Small intestine (tissue), 7 donors: ENCODE data around the gene UBXN4. TPM values are rescaled to one million over a fixed set of nuclear protein-coding genes. Genes with fewer than 3 reads are reported as not detected.

Experiments used
- DNase-seq, 2 donors: peaks; one replicate each; pipeline versions ENCODE4 v3.0.0 to v3.0.0-alpha.2; 2013
- FAIRE-seq: peaks from 2 replicates; lab custom pipeline; 2012; peaks lifted over from hg19 to GRCh38; lab: Jason Lieb, UNC
- H3K27ac ChIP-seq, 3 donors: one replicate each; pipeline ENCODE4 v1.5.1; 2013; ENCODE audit warnings: low read length in 2 of 3, mild to moderate bottlenecking in 2 of 3, control low read depth in 1 of 3, inconsistent platforms in 1 of 3, low read depth in 1 of 3, moderate library complexity in 1 of 3
- H3K27me3 ChIP-seq, 3 donors: one replicate each; pipeline ENCODE4 v1.6.1; 2013; ENCODE audit warnings: low read length in 3 of 3, inconsistent platforms in 1 of 3; ENCODE audit not compliant: control insufficient read depth in 3 of 3, insufficient read depth in 3 of 3
- H3K36me3 ChIP-seq, 3 donors: one replicate each; pipeline ENCODE4 v1.6.1; 2013; ENCODE audit warnings: low read length in 3 of 3, inconsistent platforms in 1 of 3, low read depth in 1 of 3, mild to moderate bottlenecking in 1 of 3, moderate library complexity in 1 of 3; ENCODE audit not compliant: control insufficient read depth in 3 of 3, insufficient read depth in 2 of 3
- H3K4me1 ChIP-seq, 3 donors: one replicate each; pipeline ENCODE4 v1.6.1; 2013; ENCODE audit warnings: low read length in 2 of 3, inconsistent platforms in 1 of 3, low read depth in 1 of 3, mild to moderate bottlenecking in 1 of 3, moderate library complexity in 1 of 3; ENCODE audit not compliant: control insufficient read depth in 3 of 3, insufficient read depth in 2 of 3
- H3K4me3 ChIP-seq, 3 donors: one replicate each; pipeline ENCODE4 v1.5.1; 2013; ENCODE audit warnings: low read length in 3 of 3, control low read depth in 1 of 3, inconsistent platforms in 1 of 3, low read depth in 1 of 3, mild to moderate bottlenecking in 1 of 3, moderate library complexity in 1 of 3
- H3K9me3 ChIP-seq, 2 donors: one replicate each; pipeline ENCODE4 v1.6.1; 2013; ENCODE audit warnings: low read depth in 1 of 2, low read length in 1 of 2; ENCODE audit not compliant: control insufficient read depth in 2 of 2, insufficient read depth in 1 of 2
- WGBS, 3 donors: extraction: QIAGEN DNeasy Blood & Tissue Kit; methylation state at CpG; one replicate each; pipeline ENCODE4 v1.1.7; 2013; 5-methylcytosine and 5-hydroxymethylcytosine counted together
- polyA plus RNA-seq, 4 donors: library from polyadenylated mRNA; stranded (reverse) in 3 of 4; unstranded in 1 of 4; fragments of 200-250 nt in 3 of 4; fragments of 120-200 nt in 1 of 4; gene quantifications; one replicate each; pipeline versions ENCODE4 v1.2.1 to v1.2.3, GENCODE V29; 2013
- donor health status: healthy with polysubstance abuse.
- donor health status: control.
- donor health status: control.
- donor health status: Bipolar disorder and iron deficiency.
- donor health status: healthy.

Gene UBXN4
- polyA plus RNA-seq, 4 donors = 40.0 to 129 (median 54.7) TPM

GRCh38 chr2:135742325-135742757 lies 686 bp downstream of the UBXN4 start:
- FAIRE-seq = no peak
- WGBS, 3 donors = 0 to 1% (median 0%) methylated on average over 27 to 34 of the region's 34 CpGs
- H3K4me3 ChIP-seq = peak overlapping the region; percentile 70 to 92 (median 87)
- no peaks in the 10 kb centered on the region for H3K27me3 ChIP-seq
- peaks cover 0 to 5% (median 2%) of the 10 kb centered on the region in 3 donors for H3K4me1 ChIP-seq
- H3K36me3 ChIP-seq = peaks cover 0 to 6% (median 1%) of the 10 kb centered on the region in 3 donors
- peak; percentile 75 to 89 for DNase-seq
- H3K9me3 ChIP-seq = no peaks in the 10 kb centered on the region
- peak overlapping the region; percentile 93 to 100 (median 99) for H3K27ac ChIP-seq

- FAIRE-seq = no peak
- no peak for DNase-seq
- Histone ChIP-seq H3K27me3 (no peaks in the 10 kb centered on the region), H3K27ac (peak overlapping the region in 1 of 3 donors; percentile 93), H3K4me3 (peak overlapping the region in 1 of 3 donors; percentile 7), H3K36me3 (peaks cover 0 to 16% (median 6%) of the 10 kb centered on the region in 3 donors), H3K4me1 (peaks cover 0 to 5% (median 2%) of the 10 kb centered on the region in 3 donors), H3K9me3 (no peaks in the 10 kb centered on the region)
- 58 to 85% (median 78%) methylated on average over 1 of the region's 1 CpG for WGBS, 3 donors
These were observed 2.2 kb downstream of the UBXN4 start for GRCh38 chr2:135743860-135744259.

- H3K4me1 ChIP-seq = peaks cover 0 to 5% (median 2%) of the 10 kb centered on the region in 3 donors
- H3K36me3 ChIP-seq = peaks cover 0 to 16% (median 11%) of the 10 kb centered on the region in 3 donors
- no peaks in the 10 kb centered on the region for H3K27me3 ChIP-seq
- FAIRE-seq = no peak
- peak; percentile 12 to 46 for DNase-seq
- 70 to 86% (median 74%) methylated on average over 5 of the region's 5 CpGs for WGBS, 3 donors
- no peak overlapping the region for H3K4me3 ChIP-seq
- no peak overlapping the region for H3K27ac ChIP-seq
- H3K9me3 ChIP-seq = no peaks in the 10 kb centered on the region
These were observed 3.2 kb downstream of the UBXN4 start for GRCh38 chr2:135744760-135745314.

GRCh38 chr2:135745545-135745944 lies 3.9 kb downstream of the UBXN4 start:
- H3K4me3 ChIP-seq = no peak overlapping the region
- H3K27ac ChIP-seq = no peak overlapping the region
- WGBS, 3 donors = 83 to 88% (median 87%) methylated on average over 4 of the region's 4 CpGs
- H3K36me3 ChIP-seq = peaks cover 0 to 20% (median 12%) of the 10 kb centered on the region in 3 donors
- H3K27me3 ChIP-seq = no peaks in the 10 kb centered on the region
- no peak for DNase-seq
- H3K9me3 ChIP-seq = no peaks in the 10 kb centered on the region
- FAIRE-seq = no peak
- H3K4me1 ChIP-seq = peaks cover 0 to 5% (median 2%) of the 10 kb centered on the region in 3 donors

DNA sequence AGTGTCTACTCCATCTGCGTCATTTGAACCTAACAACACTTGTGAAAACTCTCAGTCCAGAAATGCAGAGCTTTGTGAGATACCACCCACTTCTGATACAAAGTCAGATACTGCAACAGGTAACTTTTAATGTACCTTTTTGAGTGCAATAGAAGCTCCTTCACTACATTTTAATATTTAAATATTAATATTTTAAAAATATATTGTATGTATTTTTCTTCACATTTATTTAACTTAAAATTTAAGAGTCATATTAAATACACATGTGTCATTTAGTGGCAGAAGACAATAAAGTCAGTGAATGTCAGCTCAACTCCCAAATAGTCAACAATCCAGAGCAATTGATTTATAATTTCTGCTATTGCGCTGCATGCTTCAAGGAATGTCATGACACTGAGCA lies 13.9 kb downstream of the UBXN4 start:
- FAIRE-seq = peak; percentile 39
- no peak for DNase-seq
- Histone ChIP-seq H3K36me3 (peaks cover 9 to 40% (median 20%) of the 10 kb centered on the region in 3 donors), H3K9me3 (no peaks in the 10 kb centered on the region), H3K27me3 (no peaks in the 10 kb centered on the region), H3K27ac (no peak overlapping the region), H3K4me3 (no peak overlapping the region), H3K4me1 (no peaks in the 10 kb centered on the region)
- WGBS, 3 donors = 97 to 99% (median 97%) methylated on average over 2 of the region's 2 CpGs

GRCh38 chr2:135756692-135757091 lies 15.0 kb downstream of the UBXN4 start:
- no peaks in the 10 kb centered on the region for H3K27me3 ChIP-seq
- H3K36me3 ChIP-seq = peaks cover 14 to 37% (median 21%) of the 10 kb centered on the region in 3 donors
- DNase-seq (no peak), FAIRE-seq (no peak)
- no peak overlapping the region for H3K27ac ChIP-seq
- no peaks in the 10 kb centered on the region for H3K9me3 ChIP-seq
- no peaks in the 10 kb centered on the region for H3K4me1 ChIP-seq
- 96 to 99% (median 96%) methylated on average over 1 of the region's 1 CpG for WGBS, 3 donors
- no peak overlapping the region for H3K4me3 ChIP-seq

DNA sequence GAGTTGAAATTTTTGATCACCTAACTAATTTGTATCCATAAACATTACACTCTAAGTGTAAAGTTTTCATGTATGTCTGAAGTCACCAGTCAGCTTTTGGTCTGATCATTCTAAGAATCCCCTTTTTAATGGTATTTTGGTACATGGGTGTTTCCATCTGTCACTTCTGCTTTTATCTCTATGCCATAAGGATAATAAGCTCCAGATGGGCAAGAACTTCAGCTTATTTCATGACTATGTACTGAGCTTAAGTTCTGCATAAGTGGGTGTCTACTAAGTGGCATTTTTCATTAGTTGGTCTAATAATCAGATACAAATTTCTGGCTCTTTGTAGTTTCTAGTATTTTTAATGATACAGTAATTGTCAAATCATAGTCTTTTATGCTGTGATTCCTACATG lies 20.4 kb downstream of the UBXN4 start:
- DNase-seq (no peak), FAIRE-seq (no peak)
- H3K4me3 ChIP-seq = no peak overlapping the region
- H3K9me3 ChIP-seq = no peaks in the 10 kb centered on the region
- H3K4me1 ChIP-seq = no peaks in the 10 kb centered on the region
- H3K36me3 ChIP-seq = peaks cover 13 to 49% (median 13%) of the 10 kb centered on the region in 3 donors
- no peak overlapping the region for H3K27ac ChIP-seq
- H3K27me3 ChIP-seq = no peaks in the 10 kb centered on the region

DNA sequence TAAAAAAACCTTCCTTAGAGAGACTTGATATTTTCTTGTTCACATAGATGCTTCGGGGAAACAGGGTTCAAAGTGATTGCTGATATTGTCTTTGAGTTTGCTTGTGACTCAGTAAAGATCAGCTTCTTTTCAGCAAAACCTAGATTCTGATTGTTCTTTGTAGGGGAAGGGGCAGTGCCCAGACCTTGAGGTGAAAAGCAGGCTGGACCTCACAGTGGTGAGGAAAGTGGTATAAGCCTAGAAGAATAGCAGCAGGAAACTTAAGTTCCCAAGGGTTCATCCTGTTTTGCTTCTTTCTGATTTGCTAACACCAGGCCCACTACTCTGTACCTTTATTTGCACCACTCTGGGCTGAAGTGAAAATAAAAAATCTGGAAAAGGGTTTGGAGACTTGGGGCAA lies 20.9 kb downstream of the UBXN4 start:
- no peak for FAIRE-seq

More for the DNA sequence above, 20.9 kb downstream of the UBXN4 start:
- no peak overlapping the region for H3K27ac ChIP-seq
- WGBS, 3 donors = 93 to 97% (median 94%) methylated on average over 1 of the region's 1 CpG
- H3K27me3 ChIP-seq = no peaks in the 10 kb centered on the region
- no peaks in the 10 kb centered on the region for H3K4me1 ChIP-seq
- H3K36me3 ChIP-seq = peaks cover 11 to 51% (median 13%) of the 10 kb centered on the region in 3 donors
- H3K9me3 ChIP-seq = no peaks in the 10 kb centered on the region
- H3K4me3 ChIP-seq = no peak overlapping the region
- no peak for DNase-seq
